ENCODE measurements around the gene HSD3B2.
"Not testable (repeated sequence)": the region's sequence is repeated elsewhere in the genome, so short reads cannot be mapped to it uniquely, and the experiment has no call there.

Gene HSD3B2

GRCh38 chr1:119414950-119415349 is at the start of gene HSD3B2:
Gene HSD3B2 (plus strand): TSS chr1:119415150. CDS start chr1:119415420, 270 bp downstream.
- DNase-seq (ENCODE audit: low spot score), result no peak

GRCh38 chr1:119366424-119366823 is 48.5 kb upstream of the HSD3B2 start:
- no peak for DNase-seq (ENCODE audit: low spot score)

- peak; percentile 6 for DNase-seq (ENCODE audit: low spot score)
These were observed 47.4 kb upstream of the HSD3B2 start for GRCh38 chr1:119367432-119368124.

DNA sequence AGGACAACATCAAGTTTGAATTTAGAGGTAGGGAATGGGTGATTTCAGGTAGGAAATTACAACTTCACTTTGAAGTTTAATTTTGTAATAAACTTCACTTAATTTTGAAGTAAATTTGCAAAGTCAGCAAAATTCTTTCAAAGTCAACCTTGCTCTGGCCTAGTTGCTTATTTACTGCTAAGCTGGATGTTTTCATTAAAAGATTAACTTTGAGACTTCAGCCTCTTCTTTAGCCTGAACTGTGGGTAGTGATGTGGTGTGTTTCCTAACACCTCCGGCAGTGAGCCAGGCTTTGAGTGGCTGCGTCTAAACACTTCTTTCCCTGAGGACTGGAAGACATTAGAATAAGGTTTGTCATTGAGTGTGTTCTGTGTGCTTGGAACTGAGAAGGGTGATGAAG is 46.4 kb upstream of the HSD3B2 start, which contains the start of gene HAO2:
HAO2 (plus strand) TSS at position 232 of the 400 bp plus-strand sequence. CDS start 12,301 bp downstream, outside the sequence.
- no peak for DNase-seq (ENCODE audit: low spot score)

GRCh38 chr1:119370748-119371147 is 44.2 kb upstream of the HSD3B2 start:
- no peak for DNase-seq (ENCODE audit: low spot score)

- DNase-seq (ENCODE audit: low spot score), result no peak
These were observed 43.1 kb upstream of the HSD3B2 start for GRCh38 chr1:119371815-119372214.

- no peak for DNase-seq (ENCODE audit: low spot score)
These were observed 42.4 kb upstream of the HSD3B2 start for GRCh38 chr1:119372503-119373086.

GRCh38 chr1:119373465-119373864 is 41.5 kb upstream of the HSD3B2 start:
- no peak for DNase-seq (ENCODE audit: low spot score)

GRCh38 chr1:119374208-119374874 is 40.6 kb upstream of the HSD3B2 start:
- DNase-seq (ENCODE audit: low spot score), result no peak

- DNase-seq (ENCODE audit: low spot score), result no peak
These were observed 39.6 kb upstream of the HSD3B2 start for GRCh38 chr1:119375366-119375765.

- DNase-seq (ENCODE audit: low spot score), result no peak
These were observed 38.4 kb upstream of the HSD3B2 start for GRCh38 chr1:119376594-119376993.

DNA sequence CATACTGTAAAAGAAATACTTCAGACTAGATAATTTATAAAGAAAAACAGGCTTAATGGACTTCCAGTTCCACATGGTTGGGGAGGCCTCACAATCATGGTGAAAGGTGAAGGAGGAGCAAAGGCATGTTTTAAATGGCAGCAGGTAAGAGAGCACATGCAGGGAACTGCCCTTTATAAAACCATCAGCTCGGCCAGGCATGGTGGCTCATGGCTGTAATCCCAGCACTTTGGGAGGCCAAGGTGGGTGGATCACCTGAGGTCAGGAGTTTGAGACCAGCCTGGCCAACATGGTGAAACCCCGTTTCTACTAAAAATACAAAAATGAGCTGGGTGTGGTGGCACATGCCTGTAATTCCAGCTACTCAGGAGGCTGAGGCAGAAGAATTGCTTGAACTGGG is 37.4 kb upstream of the HSD3B2 start:
- DNase-seq (ENCODE audit: low spot score), result not testable (repeated sequence)

DNA sequence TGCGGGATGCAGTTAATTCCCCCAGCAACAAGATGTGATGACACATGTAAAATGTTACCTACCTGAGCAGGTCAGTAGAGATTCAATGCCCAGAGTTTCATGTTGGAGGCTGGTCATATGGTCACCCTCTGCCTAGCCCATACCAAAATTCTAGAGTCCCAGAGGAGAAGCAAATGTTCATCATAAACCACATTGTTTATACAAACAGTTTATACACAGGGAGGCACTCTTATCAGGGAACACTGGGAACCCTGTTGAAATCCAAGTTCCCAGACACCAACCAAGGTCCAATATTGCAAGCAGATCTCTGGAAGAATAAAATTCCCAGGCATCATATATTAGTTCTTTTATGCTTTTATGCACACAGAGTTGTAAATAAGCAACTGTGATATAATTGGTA is 35.8 kb upstream of the HSD3B2 start:
- no peak for DNase-seq (ENCODE audit: low spot score)

GRCh38 chr1:119380304-119380703 is 34.6 kb upstream of the HSD3B2 start:
- DNase-seq (ENCODE audit: low spot score), result no peak

- DNase-seq (ENCODE audit: low spot score), result no peak
These were observed 33.8 kb upstream of the HSD3B2 start for GRCh38 chr1:119380983-119381662.

- no peak for DNase-seq (ENCODE audit: low spot score)
These were observed 30.4 kb upstream of the HSD3B2 start for GRCh38 chr1:119384591-119384990.

- DNase-seq (ENCODE audit: low spot score), result no peak
These were observed 29.3 kb upstream of the HSD3B2 start for GRCh38 chr1:119385650-119386049.

GRCh38 chr1:119387858-119388257 is 27.1 kb upstream of the HSD3B2 start:
- DNase-seq (ENCODE audit: low spot score), result no peak

DNA sequence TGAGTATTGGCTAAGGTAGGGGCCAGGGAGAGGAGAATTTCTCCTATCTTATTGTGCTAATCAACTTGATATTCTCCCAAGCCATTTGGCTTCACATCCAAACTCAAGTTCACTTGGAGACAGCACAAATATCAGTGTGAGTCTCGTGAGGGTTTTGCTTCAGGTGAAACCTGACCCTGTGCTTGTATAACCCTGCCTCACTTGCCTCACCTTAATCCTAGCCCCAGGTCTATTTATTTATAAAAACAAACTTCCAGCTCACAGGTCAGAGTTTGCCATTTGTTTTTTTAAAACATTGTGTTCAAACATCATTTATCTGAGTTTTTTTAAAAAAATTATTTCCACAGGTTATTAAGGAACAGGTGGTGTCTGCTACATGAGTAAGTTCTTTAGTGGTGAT is 26.5 kb upstream of the HSD3B2 start:
- DNase-seq (ENCODE audit: low spot score), result no peak

DNA sequence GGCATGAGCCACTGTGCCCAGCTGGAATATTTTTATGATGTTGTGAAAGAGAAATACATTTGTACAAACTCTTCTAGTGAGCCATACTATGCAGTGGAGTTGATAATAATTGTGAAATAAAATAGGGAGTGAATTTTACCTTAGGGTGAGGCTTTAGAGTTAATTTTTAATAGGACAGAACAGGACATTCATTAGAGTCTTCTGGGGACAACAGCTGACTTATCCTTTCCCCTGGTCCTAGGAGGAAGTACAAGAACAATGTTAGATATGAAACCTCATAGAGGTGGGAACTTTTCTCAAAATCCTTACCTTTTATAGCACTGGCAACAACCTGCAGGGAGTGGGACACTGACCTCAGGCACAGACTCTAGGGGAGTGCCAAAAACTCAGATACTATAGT is 24.4 kb upstream of the HSD3B2 start:
- no peak for DNase-seq (ENCODE audit: low spot score)

DNA sequence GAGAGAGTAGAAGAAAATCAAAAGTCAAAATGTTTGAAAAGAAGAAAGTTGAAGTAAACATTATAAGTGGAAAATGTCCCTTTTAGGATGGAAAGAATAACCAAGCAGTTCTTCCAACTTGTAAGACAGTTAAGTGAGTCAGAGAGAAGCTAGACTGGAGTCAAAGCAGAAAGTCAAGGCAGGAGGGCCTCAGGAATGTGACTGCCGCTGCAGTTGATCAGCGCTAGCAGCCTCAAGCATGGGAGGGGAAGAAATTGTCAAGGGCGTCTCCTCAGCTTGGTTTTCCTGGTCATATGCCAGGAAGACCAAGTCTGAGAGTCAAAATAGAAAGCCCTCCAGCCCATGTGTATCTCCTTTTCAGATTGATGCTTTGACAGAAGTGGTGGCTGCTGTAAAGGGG is 23.2 kb upstream of the HSD3B2 start:
- DNase-seq (ENCODE audit: low spot score), result no peak

- no peak for DNase-seq (ENCODE audit: low spot score)
These were observed 20.9 kb upstream of the HSD3B2 start for GRCh38 chr1:119394085-119394484.

- DNase-seq (ENCODE audit: low spot score), result no peak
These were observed 18.0 kb upstream of the HSD3B2 start for GRCh38 chr1:119396982-119397381.

Data from globus pallidus (tissue), 1 donor.